NCI-H2107 (cell line): ENCODE measurements around the gene CALD1.

Experiments
- DNase-seq: peaks from one replicate; lab custom pipeline; 2025; lab: John Stamatoyannopoulos, UW

The CALD1 gene

GRCh38 chr7:134778941-134779740 is at the start of gene CALD1:
Gene CALD1 (plus strand): TSS chr7:134779634. CDS start chr7:134867734, 88,100 bp downstream.
- DNase-seq = no peak

- no peak for DNase-seq
Measured at GRCh38 chr7:134729895-134730294, 49.5 kb upstream of the CALD1 start.

- DNase-seq = no peak
Measured at GRCh38 chr7:134730411-134730829, 49.0 kb upstream of the CALD1 start.

- no peak for DNase-seq
Measured at GRCh38 chr7:134731616-134732015, 47.8 kb upstream of the CALD1 start.

GRCh38 chr7:134732728-134733127 is 46.7 kb upstream of the CALD1 start:
- no peak for DNase-seq

GRCh38 chr7:134736381-134736780 is 43.1 kb upstream of the CALD1 start:
- no peak for DNase-seq

GRCh38 chr7:134737566-134738345 is 41.7 kb upstream of the CALD1 start:
- no peak for DNase-seq

- no peak for DNase-seq
Measured at GRCh38 chr7:134739362-134739761, 40.1 kb upstream of the CALD1 start.

- DNase-seq = no peak
Measured at GRCh38 chr7:134740376-134740775, 39.1 kb upstream of the CALD1 start.

GRCh38 chr7:134741907-134742635 is 37.4 kb upstream of the CALD1 start:
- DNase-seq = no peak

GRCh38 chr7:134742688-134743350 is 36.6 kb upstream of the CALD1 start:
- no peak for DNase-seq

GRCh38 chr7:134744569-134744968 is 34.9 kb upstream of the CALD1 start:
- DNase-seq = no peak

- DNase-seq = no peak
Measured at GRCh38 chr7:134747326-134747725, 32.1 kb upstream of the CALD1 start.

- no peak for DNase-seq
Measured at GRCh38 chr7:134750083-134751062, 29.1 kb upstream of the CALD1 start.

GRCh38 chr7:134752006-134752760 is 27.3 kb upstream of the CALD1 start:
- DNase-seq = no peak

GRCh38 chr7:134755422-134756022 is 23.9 kb upstream of the CALD1 start:
- no peak for DNase-seq

GRCh38 chr7:134757938-134758337 is 21.5 kb upstream of the CALD1 start:
- DNase-seq = no peak

- DNase-seq = no peak
Measured at GRCh38 chr7:134758981-134759380, 20.5 kb upstream of the CALD1 start.

GRCh38 chr7:134761266-134761665 is 18.2 kb upstream of the CALD1 start:
- no peak for DNase-seq

GRCh38 chr7:134763960-134764359 is 15.5 kb upstream of the CALD1 start:
- no peak for DNase-seq
